Fibroblast of lung (primary cell): Measurements from ENCODE around the gene CTSZ. TPM values are rescaled to one million over a fixed set of nuclear protein-coding genes. Genes with fewer than 3 reads are reported as not detected.

Source experiments
- DNase-seq, 2 donors: peaks; one replicate each; pipeline versions ENCODE4 v3.0.0 to v3.0.0-alpha.2; 2010; ENCODE audit warnings: low read depth in 2 of 2
- H2AFZ ChIP-seq: 2 replicates; pipeline ENCODE4 v1.5.1; 2012; ENCODE audit warnings: low read length, control low read depth, inconsistent platforms
- H3K27ac ChIP-seq: 2 replicates; pipeline ENCODE4 v1.5.1; 2011; ENCODE audit warnings: low read length, control low read depth; ENCODE audit not compliant: insufficient read depth
- H3K27me3 ChIP-seq: 2 replicates; pipeline ENCODE4 v1.5.1; 2011; ENCODE audit warnings: mild to moderate bottlenecking, low read length; ENCODE audit not compliant: control insufficient read depth, insufficient read depth
- H3K36me3 ChIP-seq: 2 replicates; pipeline ENCODE4 v1.5.1; 2011; ENCODE audit warnings: low read length; ENCODE audit not compliant: control insufficient read depth, insufficient read depth
- H3K4me1 ChIP-seq: 2 replicates; pipeline ENCODE4 v1.5.1; 2011; ENCODE audit warnings: low read length; ENCODE audit not compliant: control insufficient read depth, insufficient read depth; ENCODE audit errors: extremely low read depth
- H3K4me2 ChIP-seq: 2 replicates; pipeline ENCODE4 v1.5.1; 2011; ENCODE audit warnings: low read length, control low read depth; ENCODE audit not compliant: insufficient read depth; ENCODE audit errors: extremely low read depth
- H3K4me3 ChIP-seq, 4 experiments: fragments of 200-600 bp in 1 of 4; sonication (generic) in 1 of 4; replicated peaks in 1 of 4; 2 replicates each; pipeline ENCODE4 v1.5.1; 2011 to 2016; ENCODE audit warnings: low read length in 4 of 4, low read depth in 3 of 4, mild to moderate bottlenecking in 3 of 4, control low read depth in 2 of 4, inconsistent platforms in 1 of 4, mixed read lengths in 1 of 4; ENCODE audit not compliant: insufficient read depth in 1 of 4; ENCODE audit errors: control extremely low read depth in 1 of 4
- H3K79me2 ChIP-seq: 2 replicates; pipeline ENCODE4 v1.5.1; 2012; ENCODE audit warnings: mild to moderate bottlenecking, low read length, inconsistent platforms; ENCODE audit not compliant: control insufficient read depth, insufficient read depth
- H3K9ac ChIP-seq: 2 replicates; pipeline ENCODE4 v1.5.1; 2011; ENCODE audit warnings: mild to moderate bottlenecking, low read length, control low read depth; ENCODE audit not compliant: insufficient read depth
- H3K9me3 ChIP-seq: 2 replicates; pipeline ENCODE4 v1.5.1; 2012; ENCODE audit warnings: low read depth, low read length; ENCODE audit not compliant: control insufficient read depth, insufficient read depth
- H4K20me1 ChIP-seq: 2 replicates; pipeline ENCODE4 v1.5.1; 2011; ENCODE audit warnings: low read length; ENCODE audit not compliant: control insufficient read depth, insufficient read depth; ENCODE audit errors: extremely low read depth
- CTCF ChIP-seq, 2 donors: IDR thresholded peaks in 1 of 2; conservative IDR thresholded peaks in 1 of 2; 1 replicate in 1 of 2; 2 replicates in 1 of 2; pipeline ENCODE4 v1.5.1; 2011 to 2012; ENCODE audit warnings: low read length in 2 of 2, control low read depth in 1 of 2, inconsistent platforms in 1 of 2, low read depth in 1 of 2, mild to moderate bottlenecking in 1 of 2
- EZH2 ChIP-seq: IDR thresholded peaks from 2 replicates; pipeline ENCODE4 v1.5.1; 2012; ENCODE audit warnings: low read length, control low read depth, mild to moderate bottlenecking; ENCODE audit errors: missing control alignments
- polyA plus RNA-seq, 2 donors: library from polyadenylated mRNA; depleted of rRNA in 1 of 2; stranded (reverse) in 1 of 2; unstranded in 1 of 2; fragments of >200 nt; gene quantifications; 2 replicates each; pipeline ENCODE4 v1.2.1, GENCODE V29; 2011 to 2012; ENCODE audit warnings: missing spikeins in 1 of 2
- total RNA-seq: library from RNA; depleted of rRNA; stranded (reverse); fragments of >200 nt; gene quantifications from 2 replicates; pipeline ENCODE4 v1.2.1, GENCODE V29; 2014

The CTSZ gene
- total and polyA plus RNA-seq, 2 donors (not counting 1 experiment from before 2014, with no cell fraction given), result 201 to 250 TPM

- no peaks in the 10 kb centered on the region for H3K36me3 ChIP-seq
- no peak overlapping the region for H2AFZ ChIP-seq
- peaks cover 11% of the 10 kb centered on the region for H3K27me3 ChIP-seq
- no peak overlapping the region for H3K4me2 ChIP-seq
- H3K27ac ChIP-seq, result no peak overlapping the region
- TF ChIP-seq CTCF (conservative IDR thresholded peaks at IDR 0.05 in 1 of 2, IDR thresholded peaks at IDR 0.05 in 1 of 2; ENCODE audit: low read depth in 1 of 2, low read length in 2 of 2) (no peak), EZH2 (no peak)
- no peak overlapping the region for H3K9ac ChIP-seq
- no peak overlapping the region for H3K4me3 ChIP-seq
- DNase-seq, result no peak
- H3K9me3 ChIP-seq, result no peaks in the 10 kb centered on the region
- H4K20me1 ChIP-seq, result no peaks in the 10 kb centered on the region
- H3K4me1 ChIP-seq, result peaks cover 2% of the 10 kb centered on the region
- no peaks in the 10 kb centered on the region for H3K79me2 ChIP-seq
Measured at GRCh38 chr20:59050437-59050836, 43.4 kb upstream of the CTSZ start.

- Histone ChIP-seq H2AFZ (no peak overlapping the region), H3K4me3 (peak overlapping the region in 1 of 4 experiments; percentile 27), H3K4me1 (peaks cover 2% of the 10 kb centered on the region), H3K9me3 (no peaks in the 10 kb centered on the region), H3K4me2 (peak overlapping the region; percentile 64), H3K27me3 (peaks cover 11% of the 10 kb centered on the region), H4K20me1 (no peaks in the 10 kb centered on the region), H3K36me3 (no peaks in the 10 kb centered on the region), H3K27ac (no peak overlapping the region), H3K9ac (no peak overlapping the region), H3K79me2 (no peaks in the 10 kb centered on the region)
- TF ChIP-seq EZH2, result no peak
- TF ChIP-seq CTCF (conservative IDR thresholded peaks at IDR 0.05 in 1 of 2, IDR thresholded peaks at IDR 0.05 in 1 of 2; ENCODE audit: low read depth in 1 of 2, low read length in 2 of 2), result no peak
- no peak for DNase-seq
Measured at GRCh38 chr20:59048681-59049030, 41.6 kb upstream of the CTSZ start.

GRCh38 chr20:59047938-59048680 is 41.1 kb upstream of the CTSZ start:
- Histone ChIP-seq H3K4me3 (peak overlapping the region in 1 of 4 experiments; percentile 27), H2AFZ (no peak overlapping the region), H3K36me3 (no peaks in the 10 kb centered on the region), H3K79me2 (no peaks in the 10 kb centered on the region), H4K20me1 (no peaks in the 10 kb centered on the region), H3K9ac (no peak overlapping the region), H3K4me1 (peaks cover 5% of the 10 kb centered on the region), H3K27me3 (peaks cover 11% of the 10 kb centered on the region), H3K4me2 (peak overlapping the region; percentile 64), H3K27ac (no peak overlapping the region), H3K9me3 (no peaks in the 10 kb centered on the region)
- peak; percentile 33 to 72 for DNase-seq
- TF ChIP-seq CTCF (conservative IDR thresholded peaks at IDR 0.05 in 1 of 2, IDR thresholded peaks at IDR 0.05 in 1 of 2; ENCODE audit: low read depth in 1 of 2, low read length in 2 of 2), result no peak
- TF ChIP-seq EZH2, result no peak
